GM18502 (cell line): ENCODE results near the gene TTF1.

Source experiments
- ATAC-seq: cut with Tn5 transposase; IDR thresholded peaks from one replicate; pipeline ENCODE4 v1.9.1; 2021; ENCODE audit warnings: mild to moderate bottlenecking; ENCODE audit not compliant: unreplicated experiment, poor library complexity

TTF1 gene

GRCh38 chr9:132406554-132407122 lies at the start of gene TTF1:
TSS of gene TTF1 (minus strand) at chr9:132406840. CDS start at chr9:132402821, 4,019 bp downstream.
- peak; percentile 81 for ATAC-seq

- no peak for ATAC-seq
These were observed 49.6 kb upstream of the TTF1 start for GRCh38 chr9:132456241-132456640.

GRCh38 chr9:132451276-132451675 lies 44.6 kb upstream of the TTF1 start:
- no peak for ATAC-seq

- ATAC-seq: no peak
These were observed 41.3 kb upstream of the TTF1 start for GRCh38 chr9:132447902-132448301.

GRCh38 chr9:132447346-132447745 lies 40.7 kb upstream of the TTF1 start:
- ATAC-seq: no peak

- ATAC-seq: no peak
These were observed 40.2 kb upstream of the TTF1 start for GRCh38 chr9:132446887-132447286.

GRCh38 chr9:132443951-132444607 lies 37.4 kb upstream of the TTF1 start:
- no peak for ATAC-seq

- no peak for ATAC-seq
These were observed 34.8 kb upstream of the TTF1 start for GRCh38 chr9:132441404-132441803.

- no peak for ATAC-seq
These were observed 34.1 kb upstream of the TTF1 start for GRCh38 chr9:132440735-132441134.

- no peak for ATAC-seq
These were observed 32.5 kb upstream of the TTF1 start for GRCh38 chr9:132439153-132439552.

GRCh38 chr9:132434881-132435280 lies 28.2 kb upstream of the TTF1 start:
- no peak for ATAC-seq

GRCh38 chr9:132430998-132431397 lies 24.4 kb upstream of the TTF1 start:
- no peak for ATAC-seq

GRCh38 chr9:132426639-132427414 lies 20.2 kb upstream of the TTF1 start:
- ATAC-seq: no peak

GRCh38 chr9:132425675-132426062 lies 19.0 kb upstream of the TTF1 start:
- no peak for ATAC-seq

GRCh38 chr9:132424857-132425674 lies 18.4 kb upstream of the TTF1 start:
- ATAC-seq: no peak

GRCh38 chr9:132423503-132423902 lies 16.9 kb upstream of the TTF1 start:
- ATAC-seq: no peak

- ATAC-seq: no peak
These were observed 15.9 kb upstream of the TTF1 start for GRCh38 chr9:132422574-132422973.

GRCh38 chr9:132418726-132419363 lies 12.2 kb upstream of the TTF1 start:
- no peak for ATAC-seq

GRCh38 chr9:132415181-132415580 lies 8.5 kb upstream of the TTF1 start:
- no peak for ATAC-seq

- no peak for ATAC-seq
These were observed 8.1 kb upstream of the TTF1 start for GRCh38 chr9:132414731-132415130.
